Trophoblast cell (in vitro differentiated cells and primary cell): ENCODE data around the gene CLDN9.
A peak's percentile ranks its signal among the peaks of the same experiment; 100 is the strongest.

Experiments
- DNase-seq, 2 donors: peaks; one replicate each; pipeline ENCODE4 v3.0.0-alpha.2; 2016
- H2AFZ ChIP-seq: 2 replicates; pipeline ENCODE4 v1.6.1; 2013; ENCODE audit warnings: low read length, moderate library complexity, mild to moderate bottlenecking; ENCODE audit not compliant: insufficient read depth, poor library complexity
- H2AK5ac ChIP-seq: 2 replicates; pipeline ENCODE4 v1.6.1; 2013; ENCODE audit warnings: mild to moderate bottlenecking, low read length
- H2BK120ac ChIP-seq: 2 replicates; pipeline ENCODE4 v1.6.1; 2013; ENCODE audit warnings: low read length, mild to moderate bottlenecking, moderate library complexity; ENCODE audit not compliant: insufficient read depth, poor library complexity
- H2BK12ac ChIP-seq: 2 replicates; pipeline ENCODE4 v1.6.1; 2013; ENCODE audit warnings: mild to moderate bottlenecking, low read length, moderate library complexity
- H2BK5ac ChIP-seq: 2 replicates; pipeline ENCODE4 v1.6.1; 2013; ENCODE audit warnings: low read length, low read depth, moderate library complexity, mild to moderate bottlenecking; ENCODE audit not compliant: poor library complexity
- H3K14ac ChIP-seq: 2 replicates; pipeline ENCODE4 v1.6.1; 2013; ENCODE audit warnings: mild to moderate bottlenecking, low read length
- H3K18ac ChIP-seq: 2 replicates; pipeline ENCODE4 v1.6.1; 2013; ENCODE audit warnings: mild to moderate bottlenecking, low read length
- H3K23ac ChIP-seq: 2 replicates; pipeline ENCODE4 v1.6.1; 2013; ENCODE audit warnings: low read length
- H3K27ac ChIP-seq: 2 replicates; pipeline ENCODE4 v1.5.1; 2013; ENCODE audit warnings: low read depth, mild to moderate bottlenecking, inconsistent platforms, low read length, moderate library complexity
- H3K27me3 ChIP-seq: 2 replicates; pipeline ENCODE4 v1.6.1; 2013; ENCODE audit warnings: inconsistent platforms, mild to moderate bottlenecking, low read length, moderate library complexity; ENCODE audit not compliant: insufficient read depth
- H3K36me3 ChIP-seq, 2 experiments: 1 replicate in 1 of 2; 2 replicates in 1 of 2; pipeline ENCODE4 v1.6.1; 2013; ENCODE audit warnings: low read length in 2 of 2, mild to moderate bottlenecking in 2 of 2, moderate library complexity in 1 of 2; ENCODE audit not compliant: insufficient read depth in 2 of 2, control insufficient read depth in 1 of 2
- H3K4ac ChIP-seq: 2 replicates; pipeline ENCODE4 v1.6.1; 2013; ENCODE audit warnings: low read depth, mild to moderate bottlenecking, low read length, moderate library complexity
- H3K4me1 ChIP-seq, 2 experiments: 1 replicate in 1 of 2; 2 replicates in 1 of 2; pipeline ENCODE4 v1.6.1; 2013; ENCODE audit warnings: low read length in 2 of 2, mild to moderate bottlenecking in 2 of 2, moderate library complexity in 1 of 2; ENCODE audit not compliant: insufficient read depth in 2 of 2, control insufficient read depth in 1 of 2
- H3K4me2 ChIP-seq: 2 replicates; pipeline ENCODE4 v1.6.1; 2013; ENCODE audit warnings: inconsistent platforms, mild to moderate bottlenecking, low read length, moderate library complexity
- H3K4me3 ChIP-seq: 2 replicates; pipeline ENCODE4 v1.5.1; 2013; ENCODE audit warnings: mild to moderate bottlenecking, low read depth, low read length, inconsistent platforms
- H3K79me1 ChIP-seq: one replicate; pipeline ENCODE4 v1.6.1; 2013; ENCODE audit warnings: low read length
- H3K79me2 ChIP-seq: 2 replicates; pipeline ENCODE4 v1.6.1; 2013; ENCODE audit warnings: low read length, mild to moderate bottlenecking; ENCODE audit not compliant: control insufficient read depth, insufficient read depth, poor library complexity
- H3K9ac ChIP-seq: 2 replicates; pipeline ENCODE4 v1.6.1; 2013; ENCODE audit warnings: mild to moderate bottlenecking, low read length
- H3K9me3 ChIP-seq: 2 replicates; pipeline ENCODE4 v1.6.1; 2013; ENCODE audit warnings: low read depth, mild to moderate bottlenecking, control low read depth, inconsistent platforms, low read length; ENCODE audit not compliant: insufficient read depth
- H4K12ac ChIP-seq: 2 replicates; pipeline ENCODE4 v1.6.1; 2013; ENCODE audit warnings: low read depth, mild to moderate bottlenecking, low read length, moderate library complexity
- H4K8ac ChIP-seq: 2 replicates; pipeline ENCODE4 v1.6.1; 2013; ENCODE audit warnings: low read depth, mild to moderate bottlenecking, low read length, moderate library complexity
- H4K91ac ChIP-seq: one replicate; pipeline ENCODE4 v1.6.1; 2013; ENCODE audit warnings: low read depth, mild to moderate bottlenecking, low read length, moderate library complexity
- WGBS: extraction: QIAGEN DNeasy Blood & Tissue Kit; methylation state at CpG from one replicate; pipeline ENCODE4 v1.1.7; 2013; ENCODE audit warnings: missing lambda C conversion rate; ENCODE audit not compliant: insufficient read length, insufficient coverage; ENCODE audit errors: extremely low coverage; 5-methylcytosine and 5-hydroxymethylcytosine counted together

Gene CLDN9

DNA sequence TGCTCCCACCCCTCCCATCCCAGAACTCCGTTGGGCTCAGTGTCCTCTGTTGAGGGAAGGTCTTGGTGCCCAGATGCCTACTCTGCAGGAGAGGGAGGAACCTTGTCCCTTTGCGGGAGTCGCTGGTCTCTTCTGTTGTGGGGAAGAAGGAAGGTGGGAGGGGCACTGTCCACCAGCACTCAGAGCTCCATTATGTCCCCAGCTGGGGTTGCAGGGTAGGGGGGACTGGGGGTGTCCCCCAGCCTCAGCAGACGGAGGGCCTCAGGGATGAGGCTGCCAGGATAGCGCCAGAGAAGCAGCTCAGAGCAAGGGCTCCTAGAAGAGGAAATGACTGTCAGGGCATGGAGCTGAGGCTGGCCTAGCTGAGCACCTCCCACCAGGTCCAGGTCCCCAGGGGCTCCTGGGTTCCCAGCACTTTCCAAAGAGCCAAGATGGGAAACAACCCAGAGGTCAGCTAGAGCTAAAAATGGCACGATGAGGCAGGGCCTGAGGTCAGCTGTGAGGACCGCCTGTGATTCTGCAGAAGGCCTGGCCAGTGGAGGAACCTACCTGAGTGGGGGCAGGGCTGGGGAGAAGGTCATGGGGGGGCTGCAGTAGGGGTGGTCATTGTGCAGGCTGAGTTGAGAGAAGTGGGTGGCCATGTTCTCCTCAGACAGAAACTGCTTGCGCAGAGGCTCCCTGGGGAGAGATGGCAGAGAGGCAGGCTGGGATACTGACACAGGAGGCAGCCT, 10.1 kb downstream of the CLDN9 start:
- Histone ChIP-seq H3K9ac (peak overlapping the region; percentile 61), H4K12ac (peak overlapping the region; percentile 82), H2BK120ac (peak overlapping the region; percentile 74), H4K8ac (peak overlapping the region; percentile 82), H3K9me3 (no peaks in the 10 kb centered on the region), H3K36me3 (peaks cover 33 to 36% of the 10 kb centered on the region in 2 experiments), H3K4me3 (peak overlapping the region; percentile 75), H2AFZ (peak overlapping the region; percentile 65), H3K4me1 (peaks cover 18 to 20% of the 10 kb centered on the region in 2 experiments), H2AK5ac (peak overlapping the region; percentile 80), H3K27ac (peak overlapping the region; percentile 100), H3K4ac (peak overlapping the region; percentile 83), H3K14ac (peak overlapping the region; percentile 97), H3K79me2 (peaks cover 26% of the 10 kb centered on the region), H2BK12ac (peak overlapping the region; percentile 81), H2BK5ac (peak overlapping the region; percentile 96), H3K23ac (no peak overlapping the region), H3K27me3 (no peaks in the 10 kb centered on the region), H3K18ac (peak overlapping the region; percentile 96), H3K4me2 (peak overlapping the region; percentile 80), H3K79me1 (peaks cover 38% of the 10 kb centered on the region), H4K91ac (peak overlapping the region; percentile 97)
- DNase-seq, result no peak
- no CpG with 5 or more reads among the region's 8 CpGs for WGBS

DNA sequence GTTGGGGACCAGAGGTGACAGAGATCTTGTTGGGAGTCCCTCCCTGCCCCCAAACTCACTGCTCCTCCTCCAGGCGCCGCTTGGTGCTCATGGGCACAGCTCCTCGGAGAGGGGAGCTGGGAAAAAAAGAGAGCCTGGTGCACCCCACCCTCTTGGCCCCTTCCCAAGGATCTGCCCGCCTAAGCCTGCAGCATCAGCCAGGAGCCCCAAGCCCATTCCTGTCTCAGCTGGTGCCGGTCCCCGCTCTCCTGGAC, 10.6 kb downstream of the CLDN9 start:
- H3K4ac ChIP-seq, result peak overlapping the region; percentile 83
- H3K79me1 ChIP-seq, result peaks cover 36% of the 10 kb centered on the region
- peak overlapping the region; percentile 61 for H3K9ac ChIP-seq
- H3K27ac ChIP-seq, result peak overlapping the region; percentile 100
- H3K23ac ChIP-seq, result no peak overlapping the region
- H2BK12ac ChIP-seq, result peak overlapping the region; percentile 34
- H3K14ac ChIP-seq, result peak overlapping the region; percentile 91
- DNase-seq, result no peak
- peaks cover 25% of the 10 kb centered on the region for H3K79me2 ChIP-seq
- peak overlapping the region; percentile 82 for H4K8ac ChIP-seq
- H4K12ac ChIP-seq, result peak overlapping the region; percentile 82
- H2AK5ac ChIP-seq, result peak overlapping the region; percentile 80
- H3K36me3 ChIP-seq, result peaks cover 33 to 36% of the 10 kb centered on the region in 2 experiments
- H3K9me3 ChIP-seq, result no peaks in the 10 kb centered on the region
- H4K91ac ChIP-seq, result peak overlapping the region; percentile 97
- peak overlapping the region; percentile 96 for H3K18ac ChIP-seq
- peaks cover 20 to 22% of the 10 kb centered on the region in 2 experiments for H3K4me1 ChIP-seq
- peak overlapping the region; percentile 65 for H2AFZ ChIP-seq
- H3K4me3 ChIP-seq, result peak overlapping the region; percentile 75
- no CpG with 5 or more reads among the region's 6 CpGs for WGBS
- no peaks in the 10 kb centered on the region for H3K27me3 ChIP-seq
- peak overlapping the region; percentile 80 for H3K4me2 ChIP-seq
- H2BK5ac ChIP-seq, result peak overlapping the region; percentile 96
- peak overlapping the region; percentile 67 for H2BK120ac ChIP-seq

- DNase-seq, result peak; percentile 99
- Histone ChIP-seq H4K91ac (peak within 1 kb of the TSS; percentile 97), H3K36me3 (peaks cover 33 to 36% of the 10 kb centered on the region in 2 experiments), H2BK5ac (peak within 1 kb of the TSS; percentile 96), H3K27me3 (no peaks in the 10 kb centered on the region), H3K79me2 (peaks cover 25% of the 10 kb centered on the region), H2AFZ (peak within 1 kb of the TSS; percentile 65), H3K14ac (peak within 1 kb of the TSS; percentile 97), H3K27ac (peak within 1 kb of the TSS; percentile 100), H3K79me1 (peaks cover 36% of the 10 kb centered on the region), H3K4me3 (peak within 1 kb of the TSS; percentile 75), H3K9ac (peak within 1 kb of the TSS; percentile 81), H3K4me2 (peak within 1 kb of the TSS; percentile 80), H2AK5ac (peak within 1 kb of the TSS; percentile 80), H3K4me1 (peaks cover 18 to 22% of the 10 kb centered on the region in 2 experiments), H2BK120ac (peak within 1 kb of the TSS; percentile 82), H3K4ac (peak within 1 kb of the TSS; percentile 83), H3K18ac (peak within 1 kb of the TSS; percentile 96), H3K23ac (no peak within 1 kb of the TSS), H4K12ac (peak within 1 kb of the TSS; percentile 82), H3K9me3 (no peaks in the 10 kb centered on the region), H4K8ac (peak within 1 kb of the TSS; percentile 95), H2BK12ac (peak within 1 kb of the TSS; percentile 81)
- no CpG with 5 or more reads among the region's 69 CpGs for WGBS
Measured at GRCh38 chr16:3023669-3024478, 11.2 kb downstream of the CLDN9 start, which contains the start of the genes HCFC1R1 and THOC6. HCFC1R1 (minus strand) TSS chr16:3023942; CDS start chr16:3023941, 1 bp downstream. THOC6 (plus strand) TSS chr16:3024035; CDS start chr16:3024327, 292 bp downstream.
